Fibroblast of peridontal ligament (primary cell): ENCODE results near the gene EMD.
A peak's percentile ranks its signal among the peaks of the same experiment; 100 is the strongest.

Source experiments
- DNase-seq: peaks from one replicate; pipeline ENCODE4 v3.0.0-alpha.2; 2010; ENCODE audit errors: extremely low read depth

EMD gene

GRCh38 chrX:154419189-154419588, 40.1 kb downstream of the EMD start:
- no peak for DNase-seq

GRCh38 chrX:154419688-154420401, 40.8 kb downstream of the EMD start:
- DNase-seq: no peak

GRCh38 chrX:154420402-154420756, 41.3 kb downstream of the EMD start:
- no peak for DNase-seq

GRCh38 chrX:154426916-154427770, 48.0 kb downstream of the EMD start:
- DNase-seq: no peak

GRCh38 chrX:154428176-154429171, 49.4 kb downstream of the EMD start, which contains the start of gene ATP6AP1:
ATP6AP1 (plus strand) TSS chrX:154428677; CDS start chrX:154428693, 16 bp downstream.
- peak; percentile 90 for DNase-seq

- DNase-seq: no peak
Measured at GRCh38 chrX:154429711-154430110, 50.6 kb downstream of the EMD start.

- DNase-seq: no peak
Measured at GRCh38 chrX:154430479-154430878, 51.4 kb downstream of the EMD start.

GRCh38 chrX:154430916-154431315, 51.8 kb downstream of the EMD start:
- no peak for DNase-seq
